Upper lobe of left lung (tissue), 4 donors: ENCODE data around the gene DHRS11.

Experiments
- POLR2A ChIP-seq, 4 donors: fragments of 450-650 bp; IDR thresholded peaks; one replicate each; pipeline ENCODE4 v1.5.1; 2016 to 2017; ENCODE audit warnings: antibody characterized with exemption in 4 of 4, mild to moderate bottlenecking in 2 of 4
- POLR2AphosphoS5 ChIP-seq, 2 donors: sonication (generic); formaldehyde crosslinking; IDR thresholded peaks; one replicate each; pipeline ENCODE4 v1.5.1; 2017; ENCODE audit warnings: antibody characterized with exemption in 2 of 2
- TF ChIP-seq, protein P1 (sequence below), 6 experiments: fragments of 450-650 bp in 4 of 6; fragments of 200-600 bp in 2 of 6; sonication (generic) in 2 of 6; IDR thresholded peaks; one replicate each; pipeline ENCODE4 v1.5.1; 2016 to 2019; ENCODE audit warnings: antibody characterized with exemption in 6 of 6

DNA sequence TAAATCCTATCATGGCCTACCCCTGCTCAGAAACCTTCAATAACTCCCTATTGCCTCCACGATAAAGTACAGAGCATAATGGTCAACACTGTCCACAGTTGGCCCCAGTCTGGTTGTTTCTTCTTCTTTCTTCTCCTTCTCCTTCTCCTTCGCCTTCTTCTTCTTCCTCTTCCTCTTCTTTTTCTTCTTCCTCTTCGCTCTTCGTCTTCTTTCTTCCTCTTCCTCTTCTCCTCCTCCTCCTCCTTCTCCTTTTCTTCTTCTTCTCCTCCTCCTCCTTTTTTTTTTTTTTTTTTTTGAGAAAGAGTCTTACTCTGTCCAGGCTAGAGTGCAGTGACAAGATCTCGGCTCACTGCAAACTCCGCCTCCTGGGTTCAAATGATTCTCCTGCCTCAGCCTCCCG, 33.5 kb downstream of the DHRS11 start:
- TF ChIP-seq POLR2A (IDR thresholded peaks at IDR 0.05) (no peak), POLR2AphosphoS5 (IDR thresholded peaks at IDR 0.05) (no peak)
- TF ChIP-seq, protein P1, sequence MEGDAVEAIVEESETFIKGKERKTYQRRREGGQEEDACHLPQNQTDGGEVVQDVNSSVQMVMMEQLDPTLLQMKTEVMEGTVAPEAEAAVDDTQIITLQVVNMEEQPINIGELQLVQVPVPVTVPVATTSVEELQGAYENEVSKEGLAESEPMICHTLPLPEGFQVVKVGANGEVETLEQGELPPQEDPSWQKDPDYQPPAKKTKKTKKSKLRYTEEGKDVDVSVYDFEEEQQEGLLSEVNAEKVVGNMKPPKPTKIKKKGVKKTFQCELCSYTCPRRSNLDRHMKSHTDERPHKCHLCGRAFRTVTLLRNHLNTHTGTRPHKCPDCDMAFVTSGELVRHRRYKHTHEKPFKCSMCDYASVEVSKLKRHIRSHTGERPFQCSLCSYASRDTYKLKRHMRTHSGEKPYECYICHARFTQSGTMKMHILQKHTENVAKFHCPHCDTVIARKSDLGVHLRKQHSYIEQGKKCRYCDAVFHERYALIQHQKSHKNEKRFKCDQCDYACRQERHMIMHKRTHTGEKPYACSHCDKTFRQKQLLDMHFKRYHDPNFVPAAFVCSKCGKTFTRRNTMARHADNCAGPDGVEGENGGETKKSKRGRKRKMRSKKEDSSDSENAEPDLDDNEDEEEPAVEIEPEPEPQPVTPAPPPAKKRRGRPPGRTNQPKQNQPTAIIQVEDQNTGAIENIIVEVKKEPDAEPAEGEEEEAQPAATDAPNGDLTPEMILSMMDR (IDR thresholded peaks at IDR 0.05) = no peak
